Measurements from ENCODE around the gene HSD11B2. TPM values are rescaled to one million over a fixed set of nuclear protein-coding genes. Genes with fewer than 3 reads are reported as not detected.

The HSD11B2 gene
- total and polyA plus RNA-seq, 2 of the 4 experiments (the other 2 are of a cell fraction) = 0.26 TPM; not detected in 1

DNA sequence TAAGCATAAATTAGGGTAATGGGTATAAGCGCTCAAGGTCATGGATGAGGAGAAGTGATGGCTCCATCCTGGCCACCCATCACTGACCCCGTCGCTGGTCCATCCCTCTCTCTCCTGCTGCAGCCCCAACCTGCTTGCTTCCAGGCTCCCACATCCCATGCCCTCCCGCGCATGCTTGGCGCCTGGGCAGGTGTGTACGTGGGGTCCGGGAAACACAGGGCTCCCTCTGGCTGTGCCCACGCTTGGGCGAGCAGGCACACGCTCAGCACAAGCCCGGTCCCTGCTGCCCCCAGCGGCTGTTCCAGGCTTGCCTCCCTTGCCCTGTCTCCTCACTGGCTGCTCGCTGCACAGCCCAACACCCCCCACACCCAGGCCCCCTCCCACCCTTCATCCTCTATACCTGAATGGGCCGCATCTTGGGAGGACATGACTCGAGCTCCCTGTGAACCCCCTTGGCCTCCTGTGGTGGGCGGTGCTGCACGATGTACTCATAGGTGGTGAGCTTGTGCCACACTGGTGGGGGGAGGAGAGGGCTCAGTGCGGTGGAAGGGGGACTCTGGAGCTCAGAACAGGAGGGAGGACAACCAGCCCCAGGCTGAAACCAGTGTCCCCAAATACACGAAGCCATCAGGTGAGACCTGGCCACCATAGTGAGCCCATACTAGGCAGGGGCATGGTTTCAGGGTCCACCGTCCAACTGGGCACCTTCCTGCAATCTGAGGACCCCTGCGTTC is 32.9 kb upstream of the HSD11B2 start:
- H3K9me3 ChIP-seq (ENCODE audit: control insufficient read depth, insufficient read depth, low read length) = no peaks in the 10 kb centered on the region
- WGBS, 2 experiments (ENCODE audit: extremely low coverage in 2 of 2, insufficient read length in 1 of 2) = 93% methylated on average over 9 of the region's 22 CpGs; no CpG with 5 or more reads in 1 of the 2 experiments
- no peaks in the 10 kb centered on the region for H3K36me3 ChIP-seq (ENCODE audit: control insufficient read depth, insufficient read depth, low read length)
- no peak overlapping the region for H4K91ac ChIP-seq (ENCODE audit: insufficient read depth, low read depth, low read length)
- ChIA-PET POLR2A (ENCODE audit: unreplicated experiment) (no interaction called here), CTCF (no interaction called here)
- ATAC-seq (ENCODE audit: low read depth) = no peak
- intact Hi-C loops (cut with micrococcal nuclease) (loop anchor here (2.0 kb wide), 1 partner anchor 137 kb away; no protein-coding TSS in a partner anchor), in situ Hi-C loops (cut with MboI; ENCODE audit: low sequenced_read_pairs) (no loop called here), dilution Hi-C loops (cut with HindIII; ENCODE audit: low sequenced_read_pairs, unreplicated experiment) (no loop called here)
- H3K18ac ChIP-seq (ENCODE audit: low read depth, low read length) = no peak overlapping the region
- no peak overlapping the region for H2AFZ ChIP-seq (replicated peaks; ENCODE audit: low read length, poor library complexity)
- H3K23ac ChIP-seq (ENCODE audit: low read depth, low read length) = no peak overlapping the region
- no peak overlapping the region for H3K27ac ChIP-seq (ENCODE audit: insufficient read depth, low read length)
- H2BK15ac ChIP-seq (ENCODE audit: low read depth, low read length) = no peak overlapping the region
- no peak overlapping the region for H2BK5ac ChIP-seq (ENCODE audit: low read depth, low read length, poor library complexity, severe bottlenecking)
- no peak for TF ChIP-seq BHLHE40 (IDR thresholded peaks at IDR 0.05; ENCODE audit: low read depth, low read length)
- no peak for TF ChIP-seq RCOR1 (IDR thresholded peaks at IDR 0.05; ENCODE audit: insufficient replicate concordance, low read length)
- TF ChIP-seq, protein P1, sequence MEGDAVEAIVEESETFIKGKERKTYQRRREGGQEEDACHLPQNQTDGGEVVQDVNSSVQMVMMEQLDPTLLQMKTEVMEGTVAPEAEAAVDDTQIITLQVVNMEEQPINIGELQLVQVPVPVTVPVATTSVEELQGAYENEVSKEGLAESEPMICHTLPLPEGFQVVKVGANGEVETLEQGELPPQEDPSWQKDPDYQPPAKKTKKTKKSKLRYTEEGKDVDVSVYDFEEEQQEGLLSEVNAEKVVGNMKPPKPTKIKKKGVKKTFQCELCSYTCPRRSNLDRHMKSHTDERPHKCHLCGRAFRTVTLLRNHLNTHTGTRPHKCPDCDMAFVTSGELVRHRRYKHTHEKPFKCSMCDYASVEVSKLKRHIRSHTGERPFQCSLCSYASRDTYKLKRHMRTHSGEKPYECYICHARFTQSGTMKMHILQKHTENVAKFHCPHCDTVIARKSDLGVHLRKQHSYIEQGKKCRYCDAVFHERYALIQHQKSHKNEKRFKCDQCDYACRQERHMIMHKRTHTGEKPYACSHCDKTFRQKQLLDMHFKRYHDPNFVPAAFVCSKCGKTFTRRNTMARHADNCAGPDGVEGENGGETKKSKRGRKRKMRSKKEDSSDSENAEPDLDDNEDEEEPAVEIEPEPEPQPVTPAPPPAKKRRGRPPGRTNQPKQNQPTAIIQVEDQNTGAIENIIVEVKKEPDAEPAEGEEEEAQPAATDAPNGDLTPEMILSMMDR (conservative IDR thresholded peaks at IDR 0.05; ENCODE audit: low read depth, low read length) = no peak
- H2BK20ac ChIP-seq (ENCODE audit: low read depth, low read length) = no peak overlapping the region
- H3K4ac ChIP-seq (ENCODE audit: low read depth, low read length) = no peak overlapping the region
- no peak overlapping the region for H3K56ac ChIP-seq (ENCODE audit: extremely low read depth, insufficient read depth, low read length)
- no peak overlapping the region for H4K8ac ChIP-seq (ENCODE audit: low read depth in 2 of 2, low read length in 2 of 2)
- peaks cover 14% of the 10 kb centered on the region for H3K4me1 ChIP-seq (ENCODE audit: control insufficient read depth, insufficient read depth, low read length)
- no peak overlapping the region for H3K4me3 ChIP-seq (ENCODE audit: insufficient read depth, low read depth, low read length)
- H2AK5ac ChIP-seq (ENCODE audit: low read depth, low read length) = no peak overlapping the region
- no peak for DNase-seq
- H3K9ac ChIP-seq (ENCODE audit: low read depth, low read length) = no peak overlapping the region
- no peak overlapping the region for H3K14ac ChIP-seq (replicated peaks; ENCODE audit: low read depth, low read length)
- H2AK9ac ChIP-seq (replicated peaks; ENCODE audit: low read depth, low read length, poor library complexity) = no peak overlapping the region
- no peak overlapping the region for H3K4me2 ChIP-seq (ENCODE audit: low read depth, low read length)
- H2BK120ac ChIP-seq (ENCODE audit: low read depth, low read length) = no peak overlapping the region
- BruUV-seq (replicated peaks) = no TSS peak
- no peaks in the 10 kb centered on the region for H3K27me3 ChIP-seq (ENCODE audit: control insufficient read depth, insufficient read depth, low read length)
- H3K79me1 ChIP-seq (ENCODE audit: low read depth in 1 of 2, low read length in 2 of 2) = no peaks in the 10 kb centered on the region
- H4K5ac ChIP-seq (ENCODE audit: low read depth, low read length) = no peak overlapping the region
- H4K20me1 ChIP-seq (ENCODE audit: insufficient read depth, low read length) = no peaks in the 10 kb centered on the region
- peaks cover under 1% of the 10 kb centered on the region; the same call in 1 of the 2 replicates for H3K9me1 ChIP-seq (ENCODE audit: insufficient read depth, low read length)

Data from IMR-90 (cell line).